ENCODE measurements around the gene CCDC57. TPM values are rescaled to one million over a fixed set of nuclear protein-coding genes. Genes with fewer than 3 reads are reported as not detected.
"Not testable (repeated sequence)": the region's sequence is repeated elsewhere in the genome, so short reads cannot be mapped to it uniquely, and the experiment has no call there.

CCDC57 gene
- total RNA-seq, 1 experiment from 2014 or later: 36.6 TPM

GRCh38 chr17:82145550-82146155 lies 67.0 kb downstream of the CCDC57 start:
- H3K27me3 ChIP-seq (ENCODE audit: low read length): no peaks in the 10 kb centered on the region
- H3K9ac ChIP-seq (ENCODE audit: low read length): no peak overlapping the region
- intact Hi-C loops (cut with micrococcal nuclease): no loop called here
- H3K4me3 ChIP-seq (ENCODE audit: low read length): no peak overlapping the region
- POLR2A ChIA-PET (ENCODE audit: unreplicated experiment): no interaction called here
- H2AFZ ChIP-seq (ENCODE audit: low read length): no peak overlapping the region
- no peaks in the 10 kb centered on the region for H3K79me2 ChIP-seq (ENCODE audit: low read length)
- H3K9me2 ChIP-seq (replicated peaks; ENCODE audit: low read length): no peaks in the 10 kb centered on the region
- no TSS peak for BruUV-seq (replicated peaks)
- no peak for DNase-seq
- no peaks in the 10 kb centered on the region for H3K9me3 ChIP-seq (ENCODE audit: low read length)
- no peak overlapping the region for H3K4me2 ChIP-seq (ENCODE audit: low read length)
- no peaks in the 10 kb centered on the region for H3K4me1 ChIP-seq (ENCODE audit: insufficient read depth, low read length)
- no peaks in the 10 kb centered on the region for H3F3A ChIP-seq (ENCODE audit: low read length, unreplicated experiment)
- CTCF ChIA-PET: no interaction called here
- no peak for ATAC-seq
- no peaks in the 10 kb centered on the region for H4K20me1 ChIP-seq (ENCODE audit: low read length)
- no peaks in the 10 kb centered on the region for H3K36me3 ChIP-seq (ENCODE audit: low read depth, low read length)
- H3K27ac ChIP-seq (ENCODE audit: low read length): no peak overlapping the region
- TF ChIP-seq EZH2 (IDR thresholded peaks at IDR 0.05; ENCODE audit: low read length, unreplicated experiment): no peak
- no peak for TF ChIP-seq EZH2phosphoT487 (IDR thresholded peaks at IDR 0.05; ENCODE audit: borderline replicate concordance, low read length)
- TF ChIP-seq CTCF (conservative IDR thresholded peaks at IDR 0.05; ENCODE audit: low read depth, low read length): no peak

GRCh38 chr17:82143333-82143732 lies 69.3 kb downstream of the CCDC57 start:
- POLR2A ChIA-PET (ENCODE audit: unreplicated experiment): no interaction called here
- Histone ChIP-seq H3K27me3 (ENCODE audit: low read length) (no peaks in the 10 kb centered on the region), H3K9me2 (replicated peaks; ENCODE audit: low read length) (no peaks in the 10 kb centered on the region), H3K27ac (ENCODE audit: low read length) (no peak overlapping the region), H3K36me3 (ENCODE audit: low read depth, low read length) (no peaks in the 10 kb centered on the region), H3K79me2 (ENCODE audit: low read length) (no peaks in the 10 kb centered on the region), H4K20me1 (ENCODE audit: low read length) (no peaks in the 10 kb centered on the region), H3K4me2 (ENCODE audit: low read length) (no peak overlapping the region), H2AFZ (ENCODE audit: low read length) (no peak overlapping the region), H3K9me3 (ENCODE audit: low read length) (no peaks in the 10 kb centered on the region), H3K4me3 (ENCODE audit: low read length) (no peak overlapping the region), H3F3A (ENCODE audit: low read length, unreplicated experiment) (no peaks in the 10 kb centered on the region), H3K9ac (ENCODE audit: low read length) (no peak overlapping the region), H3K4me1 (ENCODE audit: insufficient read depth, low read length) (no peaks in the 10 kb centered on the region)
- CTCF ChIA-PET: no interaction called here
- no peak for TF ChIP-seq CTCF (conservative IDR thresholded peaks at IDR 0.05; ENCODE audit: low read depth, low read length)
- no peak for DNase-seq
- no peak for ATAC-seq
- intact Hi-C loops (cut with micrococcal nuclease): no loop called here
- BruUV-seq (replicated peaks): no TSS peak

GRCh38 chr17:82139961-82140360 lies 72.7 kb downstream of the CCDC57 start:
- H3K4me1 ChIP-seq (ENCODE audit: insufficient read depth, low read length); POLR2A ChIA-PET (ENCODE audit: unreplicated experiment); H3K36me3 ChIP-seq (ENCODE audit: low read depth, low read length); H3K27ac ChIP-seq (ENCODE audit: low read length); ATAC-seq; H4K20me1 ChIP-seq (ENCODE audit: low read length); H3K4me3 ChIP-seq (ENCODE audit: low read length); DNase-seq; H3K9me2 ChIP-seq (replicated peaks; ENCODE audit: low read length); H3K79me2 ChIP-seq (ENCODE audit: low read length); intact Hi-C loops (cut with micrococcal nuclease); H3K9me3 ChIP-seq (ENCODE audit: low read length); H3K4me2 ChIP-seq (ENCODE audit: low read length); H3F3A ChIP-seq (ENCODE audit: low read length, unreplicated experiment); H3K9ac ChIP-seq (ENCODE audit: low read length); BruUV-seq (replicated peaks); CTCF ChIA-PET; H3K27me3 ChIP-seq (ENCODE audit: low read length); H2AFZ ChIP-seq (ENCODE audit: low read length): not testable (repeated sequence)
